ENCODE results near the gene LIN7A.

LIN7A gene

DNA sequence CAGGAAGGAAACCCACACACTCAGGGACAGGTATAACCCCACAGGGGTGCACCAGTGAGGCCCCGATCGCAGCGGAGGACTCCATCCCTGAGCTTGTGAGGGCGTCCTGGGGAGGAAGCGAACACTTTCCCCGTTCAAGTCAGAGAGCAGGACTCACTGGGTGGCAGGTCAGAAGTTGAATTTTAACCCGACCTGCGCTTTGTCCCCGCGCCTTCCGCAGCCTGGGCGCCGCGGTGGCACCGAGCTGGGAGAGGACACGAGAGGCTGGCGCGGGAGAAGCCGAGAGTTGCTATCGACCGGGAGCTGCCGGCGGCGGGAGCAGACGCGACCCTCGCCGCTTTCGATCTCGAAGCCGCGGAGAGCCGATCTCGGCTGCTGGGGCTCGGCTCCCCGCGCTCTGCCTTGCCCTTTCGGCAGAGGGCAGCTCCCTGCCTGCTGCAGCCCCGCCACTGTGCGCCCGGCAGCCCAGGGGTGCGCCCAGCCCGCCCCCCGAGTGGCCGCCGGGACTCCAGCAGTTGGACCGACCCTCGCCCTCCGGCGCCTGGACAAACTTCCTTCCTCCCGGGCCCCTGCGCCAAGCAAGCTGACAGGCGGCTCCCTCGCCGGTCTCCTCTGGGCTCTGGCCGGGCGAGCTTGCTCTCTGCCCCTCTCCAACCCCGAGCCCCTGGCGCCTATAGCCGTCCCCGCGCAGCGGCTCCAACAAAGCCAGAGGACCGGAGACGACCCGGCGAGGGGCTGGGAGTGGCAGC lies 918 bp downstream of the LIN7A start:
- no peak overlapping the region for H3K4me3 ChIP-seq (ENCODE audit: low read depth, low read length, poor library complexity, severe bottlenecking)
- H3K4me2 ChIP-seq (ENCODE audit: low read length), result no peak overlapping the region
- H3K27me3 ChIP-seq (ENCODE audit: insufficient read depth, low read length), result no peaks in the 10 kb centered on the region
- H3F3A ChIP-seq (ENCODE audit: insufficient read depth, low read length), result no peaks in the 10 kb centered on the region
- H3K36me3 ChIP-seq (ENCODE audit: insufficient read depth, low read length), result no peaks in the 10 kb centered on the region
- H3K9ac ChIP-seq (ENCODE audit: low read length), result no peak overlapping the region
- no peaks in the 10 kb centered on the region for H3K9me2 ChIP-seq (ENCODE audit: low read depth, low read length)
- H3K4me1 ChIP-seq (ENCODE audit: insufficient read depth, low read length, severe bottlenecking), result no peaks in the 10 kb centered on the region
- TF ChIP-seq EZH2 (IDR thresholded peaks at IDR 0.05; ENCODE audit: borderline replicate concordance, low read length), result no peak
- TF ChIP-seq, protein P1, sequence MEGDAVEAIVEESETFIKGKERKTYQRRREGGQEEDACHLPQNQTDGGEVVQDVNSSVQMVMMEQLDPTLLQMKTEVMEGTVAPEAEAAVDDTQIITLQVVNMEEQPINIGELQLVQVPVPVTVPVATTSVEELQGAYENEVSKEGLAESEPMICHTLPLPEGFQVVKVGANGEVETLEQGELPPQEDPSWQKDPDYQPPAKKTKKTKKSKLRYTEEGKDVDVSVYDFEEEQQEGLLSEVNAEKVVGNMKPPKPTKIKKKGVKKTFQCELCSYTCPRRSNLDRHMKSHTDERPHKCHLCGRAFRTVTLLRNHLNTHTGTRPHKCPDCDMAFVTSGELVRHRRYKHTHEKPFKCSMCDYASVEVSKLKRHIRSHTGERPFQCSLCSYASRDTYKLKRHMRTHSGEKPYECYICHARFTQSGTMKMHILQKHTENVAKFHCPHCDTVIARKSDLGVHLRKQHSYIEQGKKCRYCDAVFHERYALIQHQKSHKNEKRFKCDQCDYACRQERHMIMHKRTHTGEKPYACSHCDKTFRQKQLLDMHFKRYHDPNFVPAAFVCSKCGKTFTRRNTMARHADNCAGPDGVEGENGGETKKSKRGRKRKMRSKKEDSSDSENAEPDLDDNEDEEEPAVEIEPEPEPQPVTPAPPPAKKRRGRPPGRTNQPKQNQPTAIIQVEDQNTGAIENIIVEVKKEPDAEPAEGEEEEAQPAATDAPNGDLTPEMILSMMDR (IDR thresholded peaks at IDR 0.05; ENCODE audit: low read length), result no peak
- H3K9me3 ChIP-seq (ENCODE audit: low read length), result no peaks in the 10 kb centered on the region
- H3K27ac ChIP-seq (ENCODE audit: low read depth, low read length, poor library complexity, severe bottlenecking), result no peak overlapping the region
- no peaks in the 10 kb centered on the region for H4K20me1 ChIP-seq (ENCODE audit: insufficient read depth, low read length)
- H2AFZ ChIP-seq (ENCODE audit: low read length), result no peak overlapping the region
- no peaks in the 10 kb centered on the region for H3K79me2 ChIP-seq (ENCODE audit: insufficient read depth, low read length)

GRCh38 chr12:80936353-80936641 lies 1.4 kb downstream of the LIN7A start:
- Histone ChIP-seq H2AFZ (ENCODE audit: low read length) (no peak overlapping the region), H3K4me1 (ENCODE audit: insufficient read depth, low read length, severe bottlenecking) (no peaks in the 10 kb centered on the region)

GRCh38 chr12:80935111-80935510 lies 2.6 kb downstream of the LIN7A start:
- H3K9me2 ChIP-seq (ENCODE audit: low read depth, low read length), result no peaks in the 10 kb centered on the region
- H3F3A ChIP-seq (ENCODE audit: insufficient read depth, low read length), result no peaks in the 10 kb centered on the region
- H3K9me3 ChIP-seq (ENCODE audit: low read length), result no peaks in the 10 kb centered on the region
- no peaks in the 10 kb centered on the region for H3K27me3 ChIP-seq (ENCODE audit: insufficient read depth, low read length)
- H4K20me1 ChIP-seq (ENCODE audit: insufficient read depth, low read length), result no peaks in the 10 kb centered on the region
- H3K79me2 ChIP-seq (ENCODE audit: insufficient read depth, low read length), result no peaks in the 10 kb centered on the region
- H3K27ac ChIP-seq (ENCODE audit: low read depth, low read length, poor library complexity, severe bottlenecking), result no peak overlapping the region
- H3K4me2 ChIP-seq (ENCODE audit: low read length), result no peak overlapping the region
- no peak for TF ChIP-seq EZH2 (IDR thresholded peaks at IDR 0.05; ENCODE audit: borderline replicate concordance, low read length)
- TF ChIP-seq, protein P1 (IDR thresholded peaks at IDR 0.05; ENCODE audit: low read length), result no peak
- H3K4me3 ChIP-seq (ENCODE audit: low read depth, low read length, poor library complexity, severe bottlenecking), result no peak overlapping the region
- H2AFZ ChIP-seq (ENCODE audit: low read length), result no peak overlapping the region
- H3K9ac ChIP-seq (ENCODE audit: low read length), result no peak overlapping the region
- H3K36me3 ChIP-seq (ENCODE audit: insufficient read depth, low read length), result no peaks in the 10 kb centered on the region
- H3K4me1 ChIP-seq (ENCODE audit: insufficient read depth, low read length, severe bottlenecking), result no peaks in the 10 kb centered on the region

More at GRCh38 chr12:80936353-80936641, 1.4 kb downstream of the LIN7A start:
- H3K9ac ChIP-seq (ENCODE audit: low read length), result no peak overlapping the region
- H3K4me3 ChIP-seq (ENCODE audit: low read depth, low read length, poor library complexity, severe bottlenecking), result no peak overlapping the region
- no peaks in the 10 kb centered on the region for H3K27me3 ChIP-seq (ENCODE audit: insufficient read depth, low read length)
- H3K36me3 ChIP-seq (ENCODE audit: insufficient read depth, low read length), result no peaks in the 10 kb centered on the region
- H3K27ac ChIP-seq (ENCODE audit: low read depth, low read length, poor library complexity, severe bottlenecking), result no peak overlapping the region
- TF ChIP-seq EZH2 (IDR thresholded peaks at IDR 0.05; ENCODE audit: borderline replicate concordance, low read length), result no peak
- TF ChIP-seq, protein P1 (IDR thresholded peaks at IDR 0.05; ENCODE audit: low read length), result no peak
- H3K9me3 ChIP-seq (ENCODE audit: low read length), result no peaks in the 10 kb centered on the region
- H3K9me2 ChIP-seq (ENCODE audit: low read depth, low read length), result no peaks in the 10 kb centered on the region
- no peaks in the 10 kb centered on the region for H4K20me1 ChIP-seq (ENCODE audit: insufficient read depth, low read length)
- H3K4me2 ChIP-seq (ENCODE audit: low read length), result no peak overlapping the region
- no peaks in the 10 kb centered on the region for H3F3A ChIP-seq (ENCODE audit: insufficient read depth, low read length)
- no peaks in the 10 kb centered on the region for H3K79me2 ChIP-seq (ENCODE audit: insufficient read depth, low read length)

Measured in OCI-LY1 (cell line).